ENCODE results near the gene ZNF668. TPM values are rescaled to one million over a fixed set of nuclear protein-coding genes. Genes with fewer than 3 reads are reported as not detected.

Gene ZNF668
- total RNA-seq, 3 donors from 2014 or later (not counting 1 experiment from before 2014, with no cell fraction given) = 11.0 to 27.4 (median 22.6) TPM

DNA sequence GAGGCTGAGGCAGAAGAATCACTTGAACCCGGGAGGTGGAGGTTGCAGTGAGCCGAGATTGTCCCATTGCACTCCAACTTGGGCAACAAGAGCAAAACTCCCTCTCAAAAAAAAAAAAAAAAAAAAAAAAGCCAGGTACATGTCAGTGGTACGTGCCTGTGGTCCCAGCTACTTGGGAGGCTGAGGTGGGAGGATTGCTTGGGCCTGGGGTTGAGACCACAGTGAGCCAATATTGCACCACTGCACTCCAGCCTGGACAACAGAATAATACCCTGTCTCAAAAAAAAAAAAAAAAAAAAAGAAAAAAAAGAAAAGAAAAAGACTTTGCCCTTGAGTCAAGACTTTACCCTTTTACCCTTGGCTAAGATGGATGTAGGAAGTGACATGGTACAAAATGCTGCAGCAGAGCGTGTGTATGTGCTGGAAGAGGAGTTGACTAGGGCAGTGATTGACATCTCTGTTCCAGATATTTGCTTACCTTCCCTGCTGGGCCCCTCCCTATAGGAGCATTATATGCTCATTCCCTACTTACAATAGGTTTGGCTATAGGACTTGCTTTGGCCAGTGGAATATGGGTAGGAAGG, 30.1 kb downstream of the ZNF668 start:
- Histone ChIP-seq H3K36me3 (ENCODE audit: control insufficient read depth, insufficient read depth, low read length) (peaks cover 26% of the 10 kb centered on the region), H3K4me3 (ENCODE audit: low read length) (no peak overlapping the region), H3K9me3 (ENCODE audit: control insufficient read depth, insufficient read depth, low read length) (no peaks in the 10 kb centered on the region), H3K27me3 (ENCODE audit: control insufficient read depth, insufficient read depth, low read length) (no peaks in the 10 kb centered on the region), H3K27ac (ENCODE audit: low read length) (no peak overlapping the region), H3K4me1 (ENCODE audit: control insufficient read depth, insufficient read depth, low read length) (no peaks in the 10 kb centered on the region)
- H3K4me1 Mint-ChIP-seq = no peaks in the 10 kb centered on the region
- H3K4me3 Mint-ChIP-seq = no peak overlapping the region
- H3K36me3 Mint-ChIP-seq = no peaks in the 10 kb centered on the region
- no peaks in the 10 kb centered on the region for H3K27me3 Mint-ChIP-seq (ENCODE audit: low read depth in 2 of 2)
- H3K9me3 Mint-ChIP-seq = no peaks in the 10 kb centered on the region
- intact Hi-C loops (cut with micrococcal nuclease) = no loop called here
- no peak for TF ChIP-seq CTCF (IDR thresholded peaks at IDR 0.05)
- DNase-seq (no peak), ATAC-seq (no peak)
- no peak overlapping the region for H3K27ac Mint-ChIP-seq
- 100% methylated on average over 1 of the region's 4 CpGs for WGBS (ENCODE audit: insufficient coverage)

DNA sequence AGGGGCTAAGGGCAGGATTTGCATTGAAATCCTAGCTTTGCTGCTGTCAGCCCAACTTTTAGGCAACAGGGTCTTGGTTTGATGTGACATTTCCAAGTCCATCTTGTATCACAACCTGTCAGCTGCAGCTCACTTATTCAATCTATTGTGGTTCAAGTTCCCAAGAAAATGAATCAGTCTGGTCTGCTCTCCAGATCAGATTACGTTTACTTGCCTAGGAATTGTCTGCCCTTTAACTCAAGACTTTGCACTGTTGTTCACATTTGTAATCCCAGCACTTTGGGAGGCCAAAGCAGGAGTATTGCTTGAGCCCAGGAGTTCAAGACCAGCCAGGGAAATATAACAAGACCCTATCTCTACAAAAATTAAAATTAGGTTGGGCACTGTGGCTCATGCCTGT, 30.7 kb downstream of the ZNF668 start:
- Histone ChIP-seq H3K27ac (ENCODE audit: low read length) (no peak overlapping the region), H3K4me1 (ENCODE audit: control insufficient read depth, insufficient read depth, low read length) (no peaks in the 10 kb centered on the region), H3K36me3 (ENCODE audit: control insufficient read depth, insufficient read depth, low read length) (peaks cover 33% of the 10 kb centered on the region), H3K27me3 (ENCODE audit: control insufficient read depth, insufficient read depth, low read length) (no peaks in the 10 kb centered on the region), H3K4me3 (ENCODE audit: low read length) (no peak overlapping the region), H3K9me3 (ENCODE audit: control insufficient read depth, insufficient read depth, low read length) (no peaks in the 10 kb centered on the region)
- WGBS (ENCODE audit: insufficient coverage) = 81% methylated on average over 1 of the region's 1 CpG
- DNase-seq (no peak), ATAC-seq (no peak)
- H3K4me3 Mint-ChIP-seq = no peak overlapping the region
- no peaks in the 10 kb centered on the region for H3K27me3 Mint-ChIP-seq (ENCODE audit: low read depth in 2 of 2)
- TF ChIP-seq CTCF (IDR thresholded peaks at IDR 0.05) = no peak
- intact Hi-C loops (cut with micrococcal nuclease) = no loop called here
- no peaks in the 10 kb centered on the region for H3K36me3 Mint-ChIP-seq
- H3K9me3 Mint-ChIP-seq = no peaks in the 10 kb centered on the region
- H3K4me1 Mint-ChIP-seq = no peaks in the 10 kb centered on the region
- H3K27ac Mint-ChIP-seq = no peak overlapping the region

- Histone ChIP-seq H3K9me3 (ENCODE audit: control insufficient read depth, insufficient read depth, low read length) (no peaks in the 10 kb centered on the region), H3K36me3 (ENCODE audit: control insufficient read depth, insufficient read depth, low read length) (peaks cover 38% of the 10 kb centered on the region), H3K27ac (ENCODE audit: low read length) (no peak overlapping the region), H3K27me3 (ENCODE audit: control insufficient read depth, insufficient read depth, low read length) (no peaks in the 10 kb centered on the region), H3K4me1 (ENCODE audit: control insufficient read depth, insufficient read depth, low read length) (no peaks in the 10 kb centered on the region), H3K4me3 (ENCODE audit: low read length) (no peak overlapping the region)
- ATAC-seq (no peak), DNase-seq (no peak)
- no peaks in the 10 kb centered on the region for H3K36me3 Mint-ChIP-seq
- no peaks in the 10 kb centered on the region for H3K9me3 Mint-ChIP-seq
- H3K27me3 Mint-ChIP-seq (ENCODE audit: low read depth in 2 of 2) = no peaks in the 10 kb centered on the region
- intact Hi-C loops (cut with micrococcal nuclease) = no loop called here
- WGBS (ENCODE audit: insufficient coverage) = 96% methylated on average over 10 of the region's 10 CpGs
- H3K27ac Mint-ChIP-seq = no peak overlapping the region
- no peak for TF ChIP-seq CTCF (IDR thresholded peaks at IDR 0.05)
- H3K4me1 Mint-ChIP-seq = no peaks in the 10 kb centered on the region
- H3K4me3 Mint-ChIP-seq = no peak overlapping the region
Observed at GRCh38 chr16:31042866-31043265, 31.2 kb downstream of the ZNF668 start.

DNA sequence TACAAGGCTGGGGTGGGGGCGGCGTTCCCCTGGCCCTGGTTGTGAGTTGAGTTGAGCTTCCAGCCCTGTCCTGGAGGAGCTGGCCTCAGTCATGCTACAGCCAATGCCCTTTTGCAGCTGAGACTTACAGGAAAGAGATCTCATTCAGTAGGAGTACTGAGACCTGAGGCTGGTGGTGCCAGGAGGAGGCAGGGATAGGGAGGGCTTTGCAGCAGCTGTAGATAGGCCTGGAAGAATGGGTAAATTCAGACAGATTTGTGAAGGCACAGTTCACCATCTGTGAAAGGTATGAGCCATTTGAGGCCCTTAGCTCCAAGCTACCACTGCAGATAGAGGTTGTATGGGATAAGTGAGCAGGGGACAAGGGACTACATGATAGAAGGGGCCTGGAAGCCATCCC, 35.0 kb downstream of the ZNF668 start:
- H3K36me3 Mint-ChIP-seq = no peaks in the 10 kb centered on the region

More for the DNA sequence above, 35.0 kb downstream of the ZNF668 start:
- peaks cover 7% of the 10 kb centered on the region for H3K4me1 ChIP-seq (ENCODE audit: control insufficient read depth, insufficient read depth, low read length)
- H3K27me3 ChIP-seq (ENCODE audit: control insufficient read depth, insufficient read depth, low read length) = no peaks in the 10 kb centered on the region
- Mint-ChIP-seq H3K4me3 (no peak overlapping the region), H3K27me3 (ENCODE audit: low read depth in 2 of 2) (no peaks in the 10 kb centered on the region), H3K9me3 (no peaks in the 10 kb centered on the region), H3K27ac (peak overlapping the region in 1 of 2 donors; percentile 35), H3K4me1 (peaks cover 19 to 20% of the 10 kb centered on the region in 2 donors)
- H3K9me3 ChIP-seq (ENCODE audit: control insufficient read depth, insufficient read depth, low read length) = no peaks in the 10 kb centered on the region
- ATAC-seq (no peak), DNase-seq (no peak)
- TF ChIP-seq CTCF (IDR thresholded peaks at IDR 0.05) = no peak
- 100% methylated on average over 2 of the region's 2 CpGs for WGBS (ENCODE audit: insufficient coverage)
- H3K4me3 ChIP-seq (ENCODE audit: low read length) = no peak overlapping the region
- peaks cover 55% of the 10 kb centered on the region for H3K36me3 ChIP-seq (ENCODE audit: control insufficient read depth, insufficient read depth, low read length)
- intact Hi-C loops (cut with micrococcal nuclease) = no loop called here
- H3K27ac ChIP-seq (ENCODE audit: low read length) = no peak overlapping the region
